Stimulated activated CD4-positive, alpha-beta T cell treated with anti-CD3 and anti-CD28 coated beads, Interleukin-4, amount 100 ng/mL, for 24 hours (primary cell): ENCODE data around the gene RBM15B.
"Not testable (repeated sequence)": the region's sequence is repeated elsewhere in the genome, so short reads cannot be mapped to it uniquely, and the experiment has no call there.

Source experiments
- DNase-seq: peaks from one replicate; pipeline ENCODE4 v3.0.0-alpha.2; 2020

The RBM15B gene

DNA sequence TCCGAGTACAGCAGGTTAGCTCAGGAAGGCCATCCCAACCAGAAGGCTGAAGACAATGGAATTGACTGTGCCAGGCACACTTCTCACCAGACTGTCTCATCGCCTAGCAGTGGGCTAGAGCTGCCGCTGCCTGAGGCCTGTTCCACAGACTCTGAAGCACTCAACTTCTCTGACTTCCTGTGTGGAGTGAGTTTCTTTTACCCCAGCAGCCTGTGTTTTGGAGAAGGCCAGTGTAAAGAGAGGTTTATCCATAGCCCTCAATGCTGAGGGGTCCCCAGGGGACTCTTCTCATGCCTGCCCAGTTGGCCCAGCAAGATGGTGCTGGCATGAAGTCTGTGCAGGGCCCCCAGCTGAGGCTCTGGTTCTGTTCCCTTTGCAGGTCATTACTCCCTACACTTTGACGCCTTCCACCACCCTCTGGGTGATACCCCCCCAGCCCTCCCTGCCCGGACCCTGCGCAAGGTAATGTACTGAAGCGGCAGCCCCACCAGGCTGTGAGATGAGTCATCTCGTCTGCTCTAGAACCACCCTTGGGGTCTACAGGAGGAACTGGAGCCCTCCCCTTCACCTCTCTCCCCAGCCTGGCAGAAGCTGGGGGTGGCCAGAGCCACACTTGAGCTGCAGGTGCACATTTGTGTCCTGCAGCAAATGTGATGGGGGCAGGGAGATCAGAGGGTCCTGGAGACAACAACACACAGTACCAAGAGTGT, 11.2 kb upstream of the RBM15B start:
- DNase-seq, result no peak

DNA sequence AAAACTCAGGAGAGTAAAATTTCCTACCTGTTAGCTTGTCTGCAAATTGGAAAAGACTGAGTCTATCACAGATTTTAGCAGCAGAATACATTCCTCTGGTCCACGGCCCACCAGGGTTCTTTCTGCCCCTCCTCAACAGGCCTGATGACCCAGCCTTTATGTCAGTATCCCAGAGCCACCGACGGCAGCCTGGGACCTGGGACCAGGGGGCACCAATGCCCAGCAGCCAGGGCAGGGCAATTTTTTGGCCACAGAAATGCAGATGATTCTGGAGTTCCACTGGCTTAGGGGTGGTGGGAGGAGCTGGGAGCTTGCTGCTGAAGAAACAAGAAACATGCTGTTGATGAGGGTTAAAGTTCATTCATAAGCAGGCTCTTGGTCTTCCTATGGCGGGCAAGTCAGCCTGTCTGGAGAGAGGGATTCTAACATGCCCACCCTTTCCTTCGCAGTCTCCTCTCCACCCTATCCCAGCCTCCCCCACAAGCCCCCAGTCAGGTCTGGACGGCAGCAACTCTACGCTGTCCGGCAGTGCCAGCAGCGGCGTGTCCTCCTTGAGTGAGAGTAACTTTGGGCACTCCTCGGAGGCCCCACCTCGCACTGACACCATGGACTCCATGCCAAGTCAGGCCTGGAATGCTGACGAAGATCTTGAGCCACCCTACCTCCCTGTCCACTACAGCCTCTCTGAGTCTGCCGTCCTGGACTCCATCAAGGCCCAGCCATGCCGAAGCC, 10.3 kb upstream of the RBM15B start:
- no peak for DNase-seq

DNA sequence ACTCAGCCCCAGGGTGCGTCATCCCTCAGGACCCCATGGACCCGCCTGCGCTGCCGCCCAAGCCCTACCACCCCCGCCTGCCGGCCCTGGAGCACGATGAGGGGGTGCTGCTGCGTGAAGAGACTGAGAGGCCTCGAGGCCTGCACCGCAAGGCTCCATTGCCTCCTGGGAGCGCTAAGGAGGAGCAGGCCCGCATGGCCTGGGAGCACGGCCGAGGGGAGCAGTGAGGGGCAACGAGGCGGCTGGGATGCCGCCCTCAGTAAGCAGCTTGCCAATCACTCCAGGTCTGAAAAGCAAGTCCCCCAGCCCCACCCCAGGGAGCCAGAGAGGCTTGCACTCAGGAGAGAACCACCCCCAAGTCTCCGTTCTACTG, 9.8 kb upstream of the RBM15B start:
- no peak for DNase-seq

DNA sequence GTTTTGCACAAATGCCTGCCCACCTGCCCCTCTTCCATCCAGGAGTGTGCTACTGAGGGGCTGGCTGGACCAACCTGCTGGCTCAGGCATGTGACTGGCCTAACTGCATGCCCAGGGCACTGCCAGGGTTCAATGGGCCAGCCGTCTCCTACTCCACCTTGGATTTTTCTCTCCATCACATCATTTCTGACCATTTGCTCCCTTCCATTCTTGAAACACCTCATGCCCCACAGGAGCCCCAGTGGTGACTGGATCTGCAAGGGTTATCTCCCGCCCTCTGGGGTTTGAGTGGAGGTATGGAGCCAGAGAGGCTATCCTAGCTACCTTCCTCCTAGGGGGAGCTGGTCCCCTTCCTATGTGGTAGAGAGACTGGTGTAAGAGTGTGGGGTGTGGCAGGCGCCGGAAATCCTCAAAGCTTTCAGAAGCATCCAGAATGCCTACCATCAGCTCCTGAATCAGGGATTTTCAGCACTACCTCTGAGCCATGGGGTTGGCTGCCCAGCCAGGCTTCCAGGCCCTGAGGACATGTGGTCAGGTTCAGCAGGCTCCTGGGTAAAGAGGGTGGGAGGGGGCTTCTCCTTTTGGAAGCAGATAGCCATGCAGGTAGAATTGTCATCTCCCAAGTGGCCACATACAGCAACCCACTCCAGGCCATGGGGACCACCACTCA, 8.9 kb upstream of the RBM15B start:
- no peak for DNase-seq

DNA sequence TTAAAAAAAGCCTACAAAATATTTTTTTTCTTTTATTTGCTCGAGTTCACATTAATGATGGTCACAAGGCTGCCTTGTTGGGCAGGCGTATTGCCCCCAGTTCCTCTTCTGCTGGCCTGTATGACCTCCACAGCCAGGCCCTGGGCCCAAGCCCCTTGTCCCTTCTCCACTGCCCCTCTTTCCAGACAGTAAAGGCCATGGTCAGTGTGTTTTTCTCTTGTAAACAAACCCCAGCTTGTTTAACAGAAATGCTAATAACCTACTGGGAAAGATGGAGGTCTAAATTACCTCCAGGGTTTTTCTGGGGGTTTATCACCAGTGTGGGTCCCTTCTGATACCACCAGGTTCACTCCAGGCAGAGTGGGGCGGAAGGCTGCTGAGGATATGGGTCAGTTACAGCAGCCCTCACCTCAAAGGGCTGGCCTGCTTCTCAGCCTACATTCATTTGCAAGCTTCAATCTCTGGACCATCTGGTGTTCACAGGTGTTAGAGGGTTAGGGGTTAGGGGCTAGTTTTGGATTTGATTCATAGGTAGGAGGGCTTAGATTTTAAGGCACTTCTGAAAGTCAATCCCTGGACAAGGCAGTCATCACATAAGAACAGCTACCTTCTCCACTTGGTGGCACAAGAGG, 8.0 kb upstream of the RBM15B start:
- no peak for DNase-seq

DNA sequence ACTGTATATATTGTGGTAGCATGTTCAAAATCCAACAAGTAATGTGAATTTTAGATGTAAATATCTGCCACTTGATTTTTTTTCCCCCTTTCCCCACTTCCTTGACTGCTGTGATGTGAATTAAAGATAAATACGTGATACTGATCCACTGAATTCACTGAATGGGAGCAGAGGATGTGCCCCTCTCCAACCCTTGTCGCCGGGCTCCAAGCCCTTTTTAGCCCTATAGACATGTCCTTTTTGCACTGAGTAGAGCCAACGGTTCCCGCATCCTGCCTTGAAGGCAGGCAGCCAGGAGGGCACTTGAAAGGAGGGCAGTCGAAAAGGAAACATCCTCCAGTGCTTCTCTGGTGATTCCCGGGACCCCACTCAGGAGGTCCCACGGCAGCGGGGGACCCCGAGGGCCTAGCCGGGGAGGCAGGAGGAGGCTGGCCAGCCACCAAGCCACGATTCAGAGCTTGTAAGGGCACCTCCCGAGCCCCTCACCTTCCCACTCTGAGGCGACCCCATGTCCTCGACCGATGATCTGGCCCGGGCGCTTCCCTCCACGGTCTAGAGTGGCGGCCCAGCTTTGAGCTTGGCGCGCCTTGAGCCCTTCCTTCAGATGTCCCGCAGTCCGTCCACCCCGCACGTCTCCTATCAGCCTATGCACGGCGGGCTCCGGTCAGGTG, 6.9 kb upstream of the RBM15B start:
- no peak for DNase-seq

DNA sequence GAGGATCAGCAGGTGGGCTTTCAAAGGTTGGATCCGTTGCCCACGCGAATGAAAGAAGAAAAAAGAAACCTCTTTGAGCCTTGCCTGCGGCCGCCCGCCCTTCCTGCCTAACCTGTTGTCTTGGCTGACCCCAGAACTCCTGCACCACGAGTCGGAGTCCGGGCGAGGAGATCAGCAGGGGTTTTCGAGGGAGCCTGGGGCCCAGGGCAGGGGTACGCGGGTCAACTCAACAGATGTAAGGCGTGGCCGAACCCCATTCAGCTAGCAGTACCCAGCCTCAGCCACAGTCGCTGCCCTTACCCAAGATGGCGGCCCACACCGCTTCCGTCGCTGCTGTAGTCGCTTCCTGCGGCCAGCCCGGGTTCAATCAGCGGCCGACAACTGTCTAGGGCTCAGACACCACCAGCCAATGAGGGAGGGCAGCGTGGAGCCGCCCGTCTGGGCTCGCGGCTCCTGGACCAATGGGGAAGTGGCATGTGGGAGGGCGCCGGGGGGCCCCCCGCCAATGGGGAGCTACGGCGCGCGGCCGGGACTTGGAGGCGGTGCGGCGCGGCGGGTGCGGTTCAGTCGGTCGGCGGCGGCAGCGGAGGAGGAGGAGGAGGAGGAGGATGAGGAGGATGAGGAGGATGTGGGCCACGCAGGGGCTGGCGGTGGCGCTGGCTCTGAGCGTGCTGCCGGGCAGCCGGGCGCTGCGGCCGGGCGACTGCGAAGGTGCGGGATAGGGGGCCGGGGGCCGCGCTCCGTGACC, 6.2 kb upstream of the RBM15B start, which contains the start of gene MANF:
TSS of gene MANF (plus strand) at position 566 of the 748 bp plus-strand sequence. CDS start at position 618, 52 bp downstream.
- peak; percentile 97 for DNase-seq

DNA sequence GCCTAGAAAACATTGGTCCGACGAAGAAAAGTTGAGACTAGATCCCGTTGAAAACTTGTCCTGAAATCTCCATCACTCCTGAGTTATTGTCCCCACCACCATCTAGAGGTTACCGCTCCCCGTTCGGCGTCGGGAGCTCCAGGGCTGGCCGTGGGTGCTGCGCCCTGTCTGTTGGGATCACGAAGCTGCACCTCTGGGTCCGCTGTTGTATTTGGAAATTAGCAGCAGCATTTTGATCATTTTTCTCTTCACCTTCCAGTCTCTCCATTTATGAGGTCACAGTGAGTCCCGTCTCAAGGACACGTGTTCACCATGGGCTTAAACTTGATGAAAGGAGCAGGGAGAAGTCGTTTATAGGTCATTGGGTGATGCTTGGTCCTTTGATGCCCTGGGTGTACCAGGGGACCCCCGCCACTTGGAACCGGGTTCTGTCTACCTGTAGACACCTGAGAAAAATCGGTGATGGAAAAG, 5.4 kb upstream of the RBM15B start:
- no peak for DNase-seq

DNA sequence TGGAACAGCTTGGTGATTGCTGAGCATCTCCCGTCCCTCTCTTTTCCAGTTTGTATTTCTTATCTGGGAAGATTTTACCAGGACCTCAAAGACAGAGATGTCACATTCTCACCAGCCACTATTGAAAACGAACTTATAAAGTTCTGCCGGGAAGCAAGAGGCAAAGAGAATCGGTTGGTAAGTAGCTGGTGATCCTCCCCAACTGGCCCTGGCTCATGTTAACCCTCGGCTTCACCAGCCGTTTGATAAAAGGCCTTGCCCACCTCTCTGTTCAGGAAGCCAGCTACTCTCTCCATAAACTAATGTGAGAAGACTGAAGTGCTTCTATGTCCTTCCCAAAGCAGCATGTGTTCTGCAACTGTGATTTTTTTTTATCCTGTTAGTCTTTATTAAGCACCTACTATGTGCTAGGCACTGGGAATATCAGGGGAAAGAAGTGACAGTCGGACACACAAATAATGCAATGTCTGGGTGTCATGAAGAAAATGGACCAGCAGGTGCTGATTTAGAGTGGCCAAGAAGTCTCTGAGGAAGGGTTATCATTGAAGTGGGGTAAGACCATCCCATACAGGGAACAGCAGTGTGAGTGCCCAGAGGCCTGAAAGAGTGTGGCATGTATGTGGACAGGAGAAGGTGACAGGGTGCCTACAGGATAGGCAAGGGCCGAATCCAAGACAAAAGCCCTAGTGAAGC, 4.8 kb upstream of the RBM15B start:
- DNase-seq, result no peak

- no peak for DNase-seq
Measured at GRCh38 chr3:51386852-51387229, 4.2 kb upstream of the RBM15B start.

DNA sequence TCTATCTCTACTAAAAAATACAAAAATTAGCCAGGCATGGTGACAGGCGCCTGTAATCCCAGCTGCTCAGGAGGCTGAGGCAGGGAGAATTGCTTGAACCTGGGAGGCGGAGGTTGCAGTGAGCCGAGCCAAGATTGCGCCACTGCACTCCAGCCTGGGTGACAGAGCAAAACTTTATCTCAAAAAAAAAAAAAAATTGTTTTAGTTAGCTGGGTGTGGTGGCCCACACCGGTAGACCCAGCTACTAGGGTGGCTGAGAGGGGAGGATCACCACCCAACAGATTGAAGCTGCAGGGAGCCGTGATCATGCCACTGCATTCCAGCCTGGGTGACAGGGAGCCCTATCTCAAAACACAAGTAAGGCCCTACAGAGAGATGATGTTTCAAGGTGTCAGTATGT, 3.8 kb upstream of the RBM15B start:
- DNase-seq, result not testable (repeated sequence)

- DNase-seq, result no peak
Measured at GRCh38 chr3:51388286-51389029, 2.6 kb upstream of the RBM15B start.

- DNase-seq, result peak; percentile 54
Measured at GRCh38 chr3:51389423-51390183, 1.5 kb upstream of the RBM15B start.

DNA sequence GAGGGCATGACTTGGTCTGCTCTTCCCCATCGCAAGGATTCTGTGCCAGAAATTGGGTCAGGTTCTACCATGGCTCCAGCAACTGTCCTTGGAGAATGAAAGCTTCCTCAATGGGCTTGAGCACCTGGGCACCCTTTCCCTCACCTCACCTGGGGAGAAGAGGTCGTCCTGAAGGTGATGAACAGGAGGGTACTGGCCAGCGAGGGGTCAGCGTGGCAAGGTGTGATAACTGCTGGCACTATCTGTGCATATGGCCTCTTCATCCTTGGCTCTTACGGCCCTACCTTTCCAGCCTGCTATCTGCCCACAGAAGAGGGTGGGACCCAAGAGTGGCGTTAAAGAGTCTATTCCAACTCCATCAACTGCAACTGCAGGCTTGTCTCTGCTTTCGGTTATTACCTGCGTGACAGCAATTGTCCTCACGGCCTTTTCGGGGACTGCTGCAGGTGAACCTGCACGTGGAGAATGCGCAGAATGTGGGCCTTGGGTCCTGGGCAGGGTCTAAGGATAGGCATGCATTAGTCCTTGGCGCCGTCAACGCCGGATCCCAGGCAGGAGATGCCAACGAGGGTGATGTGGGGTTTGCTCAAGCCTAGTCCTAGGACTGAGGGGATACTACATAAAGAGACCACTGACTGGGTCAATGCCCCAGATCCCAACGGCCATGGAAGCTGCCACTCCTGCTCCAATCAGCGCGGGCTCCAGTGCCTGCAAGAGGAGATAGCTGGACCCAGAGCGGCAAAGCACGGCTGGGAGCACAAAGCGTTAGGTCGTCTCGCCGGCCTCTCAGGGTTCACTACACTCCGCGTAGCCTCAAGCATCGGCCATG, 625 bp upstream of the RBM15B start:
- no peak for DNase-seq

GRCh38 chr3:51391566-51392354, 675 bp downstream of the RBM15B start:
- peak; percentile 46 for DNase-seq

GRCh38 chr3:51392355-51393133, 1.5 kb downstream of the RBM15B start:
- no peak for DNase-seq

DNA sequence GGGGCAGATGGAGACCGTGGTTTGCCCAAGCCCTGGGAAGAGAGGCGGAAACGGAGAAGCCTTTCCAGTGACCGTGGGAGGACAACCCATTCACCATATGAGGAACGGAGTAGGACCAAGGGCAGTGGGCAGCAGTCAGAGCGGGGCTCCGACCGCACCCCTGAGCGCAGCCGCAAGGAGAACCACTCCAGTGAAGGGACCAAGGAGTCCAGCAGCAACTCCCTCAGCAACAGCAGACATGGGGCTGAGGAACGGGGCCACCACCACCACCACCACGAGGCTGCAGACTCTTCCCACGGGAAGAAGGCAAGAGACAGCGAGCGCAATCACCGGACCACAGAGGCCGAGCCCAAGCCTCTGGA, 2.0 kb downstream of the RBM15B start:
- DNase-seq, result no peak
